Measurements from ENCODE around the gene KRT39.

- TF ChIP-seq MAX (IDR thresholded peaks at IDR 0.05; ENCODE audit: insufficient read depth, insufficient read length) (no peak), POLR2AphosphoS5 (IDR thresholded peaks at IDR 0.05; ENCODE audit: insufficient read depth, low read depth, low read length) (no peak), POLR2A (IDR thresholded peaks at IDR 0.05; ENCODE audit: low read depth, low read length) (no peak), CTCF (IDR thresholded peaks at IDR 0.05; ENCODE audit: extremely low read depth in 1 of 2, insufficient read depth in 1 of 2, low read depth in 1 of 2, low read length in 2 of 2) (no peak)
These were observed 44.5 kb downstream of the KRT39 start for GRCh38 chr17:40922239-40922638.

Measured in endothelial cell of umbilical vein (primary cell).